ENCODE data around the gene TRIM58. TPM values are rescaled to one million over a fixed set of nuclear protein-coding genes. Genes with fewer than 3 reads are reported as not detected.
A peak's percentile ranks its signal among the peaks of the same experiment; 100 is the strongest.

Gene TRIM58
- total RNA-seq (2011; cell fraction: chromatin; rRNA removed; ENCODE audit: low replicate concordance), result 5.0 and 13.8 TPM in 2 replicates
- 4.7 and 5.3 TPM in 2 replicates for total RNA-seq (2011; cell fraction: nucleolus; rRNA removed)
- 7.6 and 15.4 TPM in 2 replicates for total RNA-seq (2011; cell fraction: nucleoplasm; rRNA removed)
- total RNA-seq (2014; rRNA removed) (9.7 and 10.4 TPM in 2 replicates), total RNA-seq (2014; rRNA removed; fragmentation: Illumina TruSeq; extraction: Trizol) (6.6 and 7.2 TPM in 2 replicates), total RNA-seq (2015; rRNA removed; fragmentation: Illumina TruSeq; extraction: Trizol) (7.0 and 7.9 TPM in 2 replicates), total RNA-seq (2021) (19.1 and 19.8 TPM in 2 replicates), polyA plus RNA-seq (2011; rRNA removed) (4.1 and 5.6 TPM in 2 replicates), polyA plus RNA-seq (2014; fragmentation: Illumina TruSeq; extraction: Trizol) (10.6 and 13.8 TPM in 2 replicates), polyA plus RNA-seq (2014; fragmentation: Nextera tagmentation; extraction: Ambion mirVana) (1 to 10 TPM; 3.8 to 5.8 TPM), polyA plus RNA-seq (2014; rRNA removed) (8.7 and 10.4 TPM in 2 replicates), polyA minus RNA-seq (2011; rRNA and poly(A)+ RNA removed) (2.0 and 2.6 TPM in 2 replicates), Bru-seq, nascent RNA (percentile 79 among the genes with signal in this experiment), BruChase-seq, experiment 1, labeled RNA remaining after a 2-hour chase (percentile 77 among the genes with signal in this experiment), BruChase-seq, experiment 2, labeled RNA remaining after a 6-hour chase (percentile 76 among the genes with signal in this experiment)
- polyA plus RNA-seq (2011; cell fraction: cytosol; rRNA removed), result 2.4 TPM in 2 replicates
- polyA plus RNA-seq (2011; cell fraction: nucleus; rRNA removed), result 2.1 and 2.8 TPM in 2 replicates
- 10.9 and 12.8 TPM in 2 replicates for polyA plus RNA-seq (2012)
- 3.4 and 3.8 TPM in 2 replicates for polyA minus RNA-seq (2011; cell fraction: cytosol; rRNA and poly(A)+ RNA removed)
- polyA minus RNA-seq (2011; cell fraction: nucleus; rRNA and poly(A)+ RNA removed), result 2.0 and 2.1 TPM in 2 replicates
- long read RNA-seq, experiment 1, transcript TRIM58-201 (6 exons, 3,225 nt), result major isoform, 83 of 155 reads
- long read RNA-seq, experiment 1, partial matches to known transcripts, result 5 of 155 reads
- long read RNA-seq, experiment 1, other reads (novel, unspliced or antisense), result 67 of 155 reads
- long read RNA-seq, experiment 2, partial matches to known transcripts, result 10 of 55 reads
- long read RNA-seq, experiment 2, other reads (novel, unspliced or antisense), result 44 of 55 reads
- long read RNA-seq, experiment 3, transcript TRIM58-201 (6 exons, 3,225 nt), result major isoform, 9 of 17 reads
- long read RNA-seq, experiment 3, partial matches to known transcripts, result 0 of 17 reads
- long read RNA-seq, experiment 3, other reads (novel, unspliced or antisense), result 8 of 17 reads

DNA sequence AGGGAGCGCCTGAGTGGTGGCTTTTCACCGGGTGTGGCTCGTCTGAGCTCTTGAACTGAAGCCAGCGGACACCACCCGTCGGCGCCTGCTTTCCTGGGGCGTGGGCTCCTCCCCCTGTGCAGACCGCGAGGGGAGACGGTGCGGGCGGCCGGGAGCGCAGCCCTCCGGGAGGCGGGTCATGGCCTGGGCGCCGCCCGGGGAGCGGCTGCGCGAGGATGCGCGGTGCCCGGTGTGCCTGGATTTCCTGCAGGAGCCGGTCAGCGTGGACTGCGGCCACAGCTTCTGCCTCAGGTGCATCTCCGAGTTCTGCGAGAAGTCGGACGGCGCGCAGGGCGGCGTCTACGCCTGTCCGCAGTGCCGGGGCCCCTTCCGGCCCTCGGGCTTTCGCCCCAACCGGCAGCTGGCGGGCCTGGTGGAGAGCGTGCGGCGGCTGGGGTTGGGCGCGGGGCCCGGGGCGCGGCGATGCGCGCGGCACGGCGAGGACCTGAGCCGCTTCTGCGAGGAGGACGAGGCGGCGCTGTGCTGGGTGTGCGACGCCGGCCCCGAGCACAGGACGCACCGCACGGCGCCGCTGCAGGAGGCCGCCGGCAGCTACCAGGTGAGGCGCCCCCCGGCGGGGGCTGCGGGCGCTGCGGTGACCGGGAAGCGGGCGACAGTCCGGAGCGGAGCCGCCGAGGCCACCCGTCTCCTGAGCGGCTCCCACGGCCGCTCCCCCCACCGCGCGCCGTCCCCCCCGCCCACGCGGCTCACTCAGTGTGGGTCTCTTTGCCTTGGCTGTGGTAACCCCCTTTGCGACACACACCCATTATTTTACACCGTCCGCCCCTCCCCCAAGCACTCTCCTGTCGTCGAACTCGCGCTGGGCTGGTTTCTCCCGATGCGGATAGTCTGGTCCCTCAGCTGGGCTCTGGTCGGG lies at the start of gene TRIM58:
Gene TRIM58 (plus strand): TSS at position 119 of the 916 bp plus-strand sequence. CDS start 60 bp downstream, at position 179.
- ChIA-PET CTCF (ENCODE audit: low intra/inter-chr PET ratio) (interaction anchor here (0.8 to 1.7 kb wide), 2 partner anchors 547 to 969 kb away, joined by 3 to 7 read pairs; no protein-coding TSS in a partner anchor), POLR2A (interaction anchor here (0.6 to 2.1 kb wide), 13 partner anchors 9 to 1028 kb away, joined by 3 to 7 read pairs (median 4); no protein-coding TSS in a partner anchor)
- Histone ChIP-seq H2AFZ (ENCODE audit: low read depth, low read length) (peak within 1 kb of the TSS; percentile 94), H3K27ac (ENCODE audit: extremely low read depth, low read depth, low read length) (peak within 1 kb of the TSS; percentile 88), H3K9me3 (replicated peaks; ENCODE audit: control insufficient read depth, insufficient read depth, low read depth, low read length) (peaks cover 3% of the 10 kb centered on the region; the same call in 1 of the 2 replicates), H3K9ac (ENCODE audit: insufficient read depth in 1 of 2, low read depth in 2 of 2, low read length in 2 of 2) (peak within 1 kb of the TSS; percentile 72 to 96), H3K4me1 (replicated peaks in 1 of 2; ENCODE audit: control insufficient read depth in 2 of 2, insufficient read depth in 2 of 2, low read length in 2 of 2) (peaks cover 34 to 37% of the 10 kb centered on the region in 2 experiments), H3K36me3 (ENCODE audit: control insufficient read depth, insufficient read depth, low read length) (peaks cover 18% of the 10 kb centered on the region; the same call in 2 of the 3 replicates), H3K27me3 (ENCODE audit: control insufficient read depth in 2 of 2, insufficient read depth in 2 of 2, low read length in 2 of 2) (no peaks in the 10 kb centered on the region), H3K4me3 (peak within 1 kb of the TSS; percentile 84), H3K4me2 (ENCODE audit: insufficient read depth, low read length) (peak within 1 kb of the TSS; percentile 96), H3K9me1 (ENCODE audit: control insufficient read depth, insufficient read depth, low read length) (no peaks in the 10 kb centered on the region), H4K20me1 (replicated peaks; ENCODE audit: control insufficient read depth, insufficient read depth, low read length) (no peaks in the 10 kb centered on the region), H3K79me2 (ENCODE audit: control insufficient read depth, insufficient read depth, low read length) (peaks cover 33% of the 10 kb centered on the region)
- FAIRE-seq, result peak; percentile 76
- in situ Hi-C loops (cut with MboI) (no loop called here), intact Hi-C loops (cut with micrococcal nuclease) (loop anchor here (2.0 to 10.0 kb wide), 3 partner anchors 25 to 970 kb away; partner anchors contain the start of gene SH3BP5L)
- WGBS (ENCODE audit: insufficient coverage, low coverage, missing lambda C conversion rate), result 1% methylated on average over 76 of the region's 109 CpGs
- DNase-seq (ENCODE audit: extremely low read depth in 1 of 4, low spot score in 3 of 4), result peak; percentile 92 to 96 (median 94)
- no TSS peak for BruUV-seq (replicated peaks)
- peak; percentile 88 for ATAC-seq
- TF ChIP-seq POLR2G (IDR thresholded peaks at IDR 0.05; ENCODE audit: low read depth, low read length) (peak; percentile 94), ZKSCAN8 (CRISPR knock-in tag; IDR thresholded peaks at IDR 0.05) (no peak), ZNF76 (CRISPR knock-in tag; IDR thresholded peaks at IDR 0.05; ENCODE audit: borderline replicate concordance) (0 out of 2 replicates have a peak, but pooled peaks have one; percentile 12), ZBTB8A (IDR thresholded peaks at IDR 0.05; ENCODE audit: partially characterized antibody) (no peak), TEAD2 (tag; IDR thresholded peaks at IDR 0.05) (no peak), CBX8 (IDR thresholded peaks at IDR 0.05; ENCODE audit: borderline replicate concordance, extremely low read depth, low read depth, low read length, poor library complexity, severe bottlenecking) (no peak), THAP12 (CRISPR knock-in tag; IDR thresholded peaks at IDR 0.05) (peak; percentile 89), ZNF3 (CRISPR knock-in tag; IDR thresholded peaks at IDR 0.05) (no peak), KLF6 (CRISPR knock-in tag; IDR thresholded peaks at IDR 0.05; ENCODE audit: borderline replicate concordance) (0 out of 2 replicates have a peak, but pooled peaks have one; percentile 2)
- TF ChIP-seq, protein P1, sequence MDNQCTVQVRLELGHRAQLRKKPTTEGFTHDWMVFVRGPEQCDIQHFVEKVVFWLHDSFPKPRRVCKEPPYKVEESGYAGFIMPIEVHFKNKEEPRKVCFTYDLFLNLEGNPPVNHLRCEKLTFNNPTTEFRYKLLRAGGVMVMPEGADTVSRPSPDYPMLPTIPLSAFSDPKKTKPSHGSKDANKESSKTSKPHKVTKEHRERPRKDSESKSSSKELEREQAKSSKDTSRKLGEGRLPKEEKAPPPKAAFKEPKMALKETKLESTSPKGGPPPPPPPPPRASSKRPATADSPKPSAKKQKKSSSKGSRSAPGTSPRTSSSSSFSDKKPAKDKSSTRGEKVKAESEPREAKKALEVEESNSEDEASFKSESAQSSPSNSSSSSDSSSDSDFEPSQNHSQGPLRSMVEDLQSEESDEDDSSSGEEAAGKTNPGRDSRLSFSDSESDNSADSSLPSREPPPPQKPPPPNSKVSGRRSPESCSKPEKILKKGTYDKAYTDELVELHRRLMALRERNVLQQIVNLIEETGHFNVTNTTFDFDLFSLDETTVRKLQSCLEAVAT (IDR thresholded peaks at IDR 0.05), result peak in 1 of 2 experiments; percentile 33; a peak in 1 of 4 replicates
